Lower lobe of right lung (tissue), 2 donors: ENCODE results near the gene VPS37B. TPM values are rescaled to one million over a fixed set of nuclear protein-coding genes. Genes with fewer than 3 reads are reported as not detected.
A peak's percentile ranks its signal among the peaks of the same experiment; 100 is the strongest.

Experiments used
- ATAC-seq, 2 donors: fragments of 200-7000 bp; cut with Tn5 transposase; one replicate each; pipeline ENCODE4 v1.9.1; 2020 to 2022; ENCODE audit warnings: mild to moderate bottlenecking in 2 of 2, moderate library complexity in 2 of 2
- DNase-seq: peaks from one replicate; pipeline ENCODE4 v3.0.0-alpha.2; 2020
- H3K27ac ChIP-seq: fragments of 200-600 bp; one replicate; pipeline ENCODE4 v1.8.0; 2022
- H3K27me3 ChIP-seq: fragments of 200-600 bp; one replicate; pipeline ENCODE4 v1.8.0; 2022; ENCODE audit warnings: low read depth
- H3K36me3 ChIP-seq: fragments of 200-600 bp; one replicate; pipeline ENCODE4 v1.8.0; 2022; ENCODE audit warnings: mild to moderate bottlenecking
- H3K4me1 ChIP-seq: fragments of 200-600 bp; one replicate; pipeline ENCODE4 v1.8.0; 2022
- H3K4me3 ChIP-seq: fragments of 200-600 bp; one replicate; pipeline ENCODE4 v1.8.0; 2022; ENCODE audit warnings: mild to moderate bottlenecking
- H3K9me3 ChIP-seq: fragments of 200-600 bp; one replicate; pipeline ENCODE4 v1.8.0; 2022
- CTCF ChIP-seq: fragments of 200-600 bp; IDR thresholded peaks from one replicate; pipeline ENCODE4 v1.8.0; 2022; ENCODE audit warnings: antibody characterized with exemption, mild to moderate bottlenecking
- intact Hi-C: fragments of 100-400 bp; cut with DNase I; formaldehyde crosslinking; loops from one replicate; pipeline ENCODE4 v1.11.0; 2022
- total RNA-seq: library from RNA; stranded (reverse); fragmentation: NEBNext Ultra II Directional; extraction: Animal tissue kit (Norgen Biotek cat#: 25700); gene quantifications from one replicate; pipeline ENCODE4 v1.2.1, GENCODE V29; 2021
- donor health status: DM: no; HTN: yes; CAD: no; lungs with severe emphysema.

The VPS37B gene
- total RNA-seq, 1 donor from 2014 or later, result 34.5 TPM

GRCh38 chr12:122875590-122876220 lies 20.2 kb downstream of the VPS37B start:
- H3K4me1 ChIP-seq, result peaks cover 96% of the 10 kb centered on the region
- intact Hi-C loops, result no loop called here

GRCh38 chr12:122874081-122874480 lies 21.8 kb downstream of the VPS37B start:
- no peak for DNase-seq
- peak overlapping the region; percentile 87 for H3K27ac ChIP-seq
- H3K4me1 ChIP-seq, result peaks cover 96% of the 10 kb centered on the region
- no peaks in the 10 kb centered on the region for H3K9me3 ChIP-seq
- peak in 1 of 2 donors; percentile 35 for ATAC-seq
- H3K27me3 ChIP-seq, result no peaks in the 10 kb centered on the region
- no peak for TF ChIP-seq CTCF
- no peak overlapping the region for H3K4me3 ChIP-seq
- H3K36me3 ChIP-seq, result peaks cover 18% of the 10 kb centered on the region
- intact Hi-C loops, result no loop called here

More at GRCh38 chr12:122875590-122876220, 20.2 kb downstream of the VPS37B start:
- H3K9me3 ChIP-seq, result no peaks in the 10 kb centered on the region
- H3K27ac ChIP-seq, result no peak overlapping the region
- H3K36me3 ChIP-seq, result peaks cover 2% of the 10 kb centered on the region
- TF ChIP-seq CTCF, result no peak
- no peak overlapping the region for H3K4me3 ChIP-seq
- H3K27me3 ChIP-seq, result no peaks in the 10 kb centered on the region
- DNase-seq (no peak), ATAC-seq (no peak)

GRCh38 chr12:122873540-122873939 lies 22.4 kb downstream of the VPS37B start:
- Histone ChIP-seq H3K36me3 (peaks cover 23% of the 10 kb centered on the region), H3K4me1 (peaks cover 96% of the 10 kb centered on the region), H3K4me3 (no peak overlapping the region), H3K27me3 (no peaks in the 10 kb centered on the region), H3K9me3 (no peaks in the 10 kb centered on the region), H3K27ac (peak overlapping the region; percentile 87)
- no peak for TF ChIP-seq CTCF
- intact Hi-C loops, result no loop called here
- no peak for ATAC-seq
- no peak for DNase-seq

- Histone ChIP-seq H3K4me1 (peaks cover 96% of the 10 kb centered on the region), H3K27me3 (no peaks in the 10 kb centered on the region), H3K36me3 (peaks cover 30% of the 10 kb centered on the region), H3K27ac (peak overlapping the region; percentile 87), H3K9me3 (no peaks in the 10 kb centered on the region), H3K4me3 (no peak overlapping the region)
- intact Hi-C loops, result no loop called here
- ATAC-seq, result peak in 1 of 2 donors; percentile 35
- DNase-seq, result no peak
- TF ChIP-seq CTCF, result no peak
These were observed 23.0 kb downstream of the VPS37B start for GRCh38 chr12:122872815-122873361.

- H3K4me1 ChIP-seq, result peaks cover 95% of the 10 kb centered on the region
- no peaks in the 10 kb centered on the region for H3K27me3 ChIP-seq
- intact Hi-C loops, result no loop called here
- peak overlapping the region; percentile 39 for H3K4me3 ChIP-seq
- no peaks in the 10 kb centered on the region for H3K9me3 ChIP-seq
- peaks cover 38% of the 10 kb centered on the region for H3K36me3 ChIP-seq
- peak; percentile 75 to 84 for ATAC-seq
- TF ChIP-seq CTCF, result no peak
- peak overlapping the region; percentile 87 for H3K27ac ChIP-seq
- DNase-seq, result peak; percentile 77
These were observed 23.8 kb downstream of the VPS37B start for GRCh38 chr12:122871851-122872780.
